HG03469 (cell line): ENCODE data around the gene CLIP1.
"Not testable (repeated sequence)": the region's sequence is repeated elsewhere in the genome, so short reads cannot be mapped to it uniquely, and the experiment has no call there.

ENCODE experiments used
- ATAC-seq: cut with Tn5 transposase; IDR thresholded peaks from one replicate; pipeline ENCODE4 v1.9.1; 2021; ENCODE audit warnings: mild to moderate bottlenecking, moderate library complexity, moderate number of reproducible peaks; ENCODE audit not compliant: unreplicated experiment

Gene CLIP1

GRCh38 chr12:122399254-122399591, 23.2 kb downstream of the CLIP1 start:
- ATAC-seq = no peak

- ATAC-seq = not testable (repeated sequence)
Observed at GRCh38 chr12:122397981-122398380, 24.5 kb downstream of the CLIP1 start.

DNA sequence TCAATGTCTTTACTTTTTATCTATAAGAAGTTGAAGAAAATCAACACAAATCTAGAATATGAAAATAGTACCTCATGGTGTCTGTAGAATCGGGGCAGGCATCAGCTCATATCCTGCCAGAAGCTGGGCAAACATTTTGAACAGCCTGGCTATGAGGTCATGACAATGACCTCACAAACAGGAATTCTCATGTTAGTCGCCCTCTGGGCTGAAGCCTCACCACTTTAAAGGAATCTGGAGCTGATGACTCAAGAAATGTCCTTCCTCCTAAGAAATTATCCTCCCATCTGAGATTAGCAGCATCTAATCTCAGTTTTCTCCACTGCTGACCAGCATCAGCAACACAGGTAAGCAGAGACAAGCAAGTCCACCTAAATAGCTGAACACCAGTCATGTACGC, 27.1 kb downstream of the CLIP1 start:
- no peak for ATAC-seq

DNA sequence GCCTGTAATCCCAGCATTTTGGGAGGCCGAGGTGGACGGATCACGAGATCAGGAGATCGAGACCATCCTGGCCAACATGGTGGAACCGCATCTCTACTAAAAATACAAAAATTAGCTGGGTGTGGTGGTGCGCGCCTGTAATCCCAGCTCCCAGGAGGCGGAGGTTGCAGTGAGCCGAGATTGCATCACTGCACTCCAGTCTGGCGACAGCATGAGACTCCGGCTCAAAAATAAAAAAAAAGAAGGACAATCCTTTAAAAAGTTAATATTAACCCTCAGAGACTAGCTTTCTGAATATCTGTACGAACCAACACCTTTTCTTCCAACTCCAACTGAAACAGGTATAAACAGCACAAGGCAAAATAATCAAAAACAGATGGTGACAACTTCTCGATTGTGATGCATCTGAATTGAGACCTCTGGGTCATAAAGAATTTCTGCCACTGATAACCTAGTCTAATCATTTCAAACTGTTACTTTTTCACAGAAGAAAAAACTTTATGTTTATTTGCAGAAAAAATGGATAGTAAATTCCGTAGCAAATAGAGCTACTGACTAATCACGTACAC, 27.8 kb downstream of the CLIP1 start:
- no peak for ATAC-seq

- no peak for ATAC-seq
Observed at GRCh38 chr12:122393817-122394216, 28.7 kb downstream of the CLIP1 start.

DNA sequence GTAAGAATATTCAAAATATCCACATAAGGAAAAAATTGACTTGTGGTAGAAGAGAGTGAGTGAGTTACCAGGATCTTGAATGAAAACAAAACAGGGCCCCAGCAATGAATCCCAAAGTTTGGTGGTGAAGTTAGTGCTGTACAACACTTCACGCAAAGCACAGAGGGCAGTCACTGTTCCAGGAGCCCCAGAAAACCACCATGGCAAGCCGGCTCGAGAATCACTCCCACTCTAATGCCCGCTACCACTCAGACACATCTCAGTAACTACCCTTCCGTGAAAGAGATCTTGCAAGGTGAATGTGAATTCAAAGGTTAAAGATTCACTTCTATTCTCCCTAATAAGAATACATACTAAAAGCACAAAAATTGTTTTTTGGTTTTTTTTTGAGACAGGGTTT, 30.1 kb downstream of the CLIP1 start:
- no peak for ATAC-seq

DNA sequence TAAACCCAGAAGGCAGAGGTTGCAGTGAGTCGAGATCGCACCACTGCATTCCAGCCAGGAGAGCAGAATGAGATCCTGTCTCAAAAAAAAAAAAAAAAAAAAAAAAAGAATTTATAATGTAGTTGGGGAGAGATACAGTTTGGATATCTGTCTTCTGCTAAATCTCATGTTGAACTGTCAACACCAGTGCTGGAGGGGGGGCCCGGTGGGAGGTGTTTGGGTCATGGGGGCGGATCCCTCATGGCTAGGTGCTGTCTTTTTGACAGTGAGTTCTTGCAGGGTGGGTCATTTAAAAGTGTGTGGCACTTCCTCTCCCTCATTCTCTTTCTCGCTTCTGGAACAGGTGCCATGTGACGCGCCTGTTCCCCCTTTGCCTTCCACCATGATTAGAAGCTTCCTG, 32.8 kb downstream of the CLIP1 start:
- ATAC-seq = no peak

DNA sequence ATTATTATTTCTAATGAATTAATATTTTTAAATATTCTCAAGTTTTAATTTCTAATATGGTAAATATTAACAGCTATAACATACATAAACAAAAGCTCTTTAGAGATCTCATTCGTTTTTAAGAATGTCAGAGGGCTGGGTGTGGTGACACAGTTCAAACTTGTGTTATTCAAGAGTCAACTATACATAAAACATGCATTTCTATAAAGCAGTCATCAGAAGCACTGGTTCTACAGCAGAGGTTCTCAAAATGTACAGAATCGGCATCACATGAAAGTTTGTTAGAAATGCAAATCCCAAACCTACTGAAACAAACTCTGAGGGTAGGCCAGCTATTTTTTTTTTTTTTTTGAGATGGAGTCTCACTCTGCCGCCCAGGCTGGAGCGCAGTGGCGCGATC, 34.6 kb downstream of the CLIP1 start:
- ATAC-seq = no peak

DNA sequence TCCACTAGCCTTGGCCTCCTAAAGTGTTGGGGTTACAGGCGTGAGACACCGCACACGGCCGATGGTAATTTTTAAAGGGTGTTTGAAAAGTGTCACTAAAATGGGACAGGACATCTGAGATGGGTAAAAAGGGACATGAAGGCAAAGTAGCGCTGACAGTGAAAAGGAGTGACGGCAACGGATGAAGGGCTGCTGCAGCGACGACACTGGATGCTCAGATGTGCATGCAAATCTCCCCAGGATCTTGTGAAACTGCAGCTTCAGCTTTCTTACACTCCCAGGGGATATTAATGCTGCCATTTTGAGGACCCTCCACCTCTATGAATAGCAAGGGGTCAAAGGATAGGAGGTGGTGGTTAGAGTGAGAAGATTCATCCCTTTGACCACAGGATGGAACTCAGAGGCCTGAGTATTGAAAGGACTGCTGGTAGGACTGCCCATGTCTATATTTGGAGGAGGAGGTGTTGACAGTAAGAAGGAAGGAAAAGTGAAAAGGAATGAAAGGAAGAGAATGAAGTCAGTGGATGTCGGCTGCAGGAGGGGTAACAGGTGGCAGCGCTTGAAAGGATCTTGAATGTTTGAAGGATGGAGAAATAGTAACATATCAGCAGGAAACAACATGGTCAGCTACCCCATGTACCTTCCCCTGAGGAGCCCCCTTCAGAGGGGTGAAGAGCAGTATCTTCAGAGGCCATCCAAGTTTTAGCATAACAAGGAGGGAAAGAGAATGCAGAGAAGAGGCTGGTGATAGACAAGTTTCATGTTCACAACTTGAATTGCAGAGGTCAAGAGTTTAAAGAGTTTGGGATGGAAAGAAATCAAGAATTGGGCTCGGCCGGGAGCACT, 37.1 kb downstream of the CLIP1 start:
- ATAC-seq = no peak

DNA sequence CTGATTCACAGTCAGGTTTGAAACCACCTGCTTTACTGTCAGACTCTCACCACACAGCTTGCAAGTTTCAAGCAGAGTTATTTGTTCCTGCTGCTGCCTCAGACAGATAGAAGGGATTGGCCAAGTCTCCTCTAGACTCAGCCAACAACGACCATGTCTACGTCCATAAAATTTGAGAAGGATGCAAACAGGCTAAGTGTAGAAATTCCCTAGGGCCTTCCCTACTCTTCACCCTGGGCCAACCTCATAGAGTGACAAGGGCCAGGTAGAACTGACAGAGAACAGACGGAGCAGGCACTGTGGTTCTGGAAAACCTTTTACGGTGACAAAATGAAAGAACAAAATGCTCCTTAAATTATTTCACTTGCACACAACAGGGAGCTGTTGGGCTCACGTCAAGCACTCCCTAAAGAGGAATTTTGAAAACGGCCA, 39.5 kb downstream of the CLIP1 start:
- no peak for ATAC-seq

DNA sequence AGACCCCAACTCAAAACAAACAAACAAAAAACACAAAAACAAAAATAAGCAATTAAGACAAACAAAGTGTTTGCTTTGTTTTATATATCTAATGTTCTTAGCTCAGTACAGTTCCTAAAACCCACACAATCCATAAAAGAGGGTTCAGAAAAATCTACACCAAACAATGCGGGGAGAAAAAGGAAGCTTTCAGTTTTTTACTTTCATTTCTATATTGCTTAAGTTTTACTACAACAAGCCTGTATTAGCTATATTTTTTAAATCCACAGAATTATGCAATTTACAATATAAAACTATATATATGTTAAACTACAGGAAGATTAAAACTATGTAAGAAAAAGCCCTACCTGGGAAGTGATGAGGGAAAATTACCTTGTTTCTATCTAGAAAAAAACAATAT, 41.4 kb downstream of the CLIP1 start:
- ATAC-seq = no peak

DNA sequence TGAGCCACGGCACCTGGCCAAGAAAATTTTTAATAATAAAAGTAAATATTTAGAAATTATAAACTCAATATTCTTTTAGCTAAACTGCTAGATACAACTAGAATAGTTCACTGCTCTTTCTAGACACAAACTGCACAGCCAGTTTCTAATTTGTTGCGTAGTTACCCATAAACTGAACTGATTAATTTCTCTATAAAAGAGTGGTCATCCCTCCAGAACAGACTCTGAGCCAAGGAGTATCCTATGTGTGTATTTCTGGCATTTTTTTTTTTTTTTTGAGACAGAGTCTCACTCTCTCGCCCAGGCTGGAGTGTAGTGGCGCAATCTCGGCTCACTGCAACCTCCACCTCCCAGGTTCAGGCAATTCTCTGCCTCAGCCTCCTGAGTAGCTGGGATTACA, 45.7 kb downstream of the CLIP1 start:
- not testable (repeated sequence) for ATAC-seq

DNA sequence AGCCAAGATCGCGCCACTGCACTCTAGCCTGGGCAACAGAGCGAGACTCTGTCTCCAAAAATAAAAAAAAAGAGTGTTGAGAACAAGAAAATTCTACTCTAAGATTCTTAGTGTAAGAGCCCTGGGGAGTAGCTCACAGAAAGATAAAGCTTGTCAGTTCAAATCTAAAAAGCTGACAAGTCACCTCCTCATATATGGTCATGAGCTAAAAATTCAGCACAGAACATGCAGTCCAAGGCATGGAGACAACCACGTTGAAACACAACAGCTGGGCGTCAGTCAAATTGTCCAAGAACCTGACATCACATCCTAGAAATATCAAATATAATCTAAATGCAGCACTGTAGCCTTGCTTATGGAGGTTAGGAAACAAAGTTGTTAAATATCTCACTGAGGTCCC, 47.8 kb downstream of the CLIP1 start:
- ATAC-seq = no peak

DNA sequence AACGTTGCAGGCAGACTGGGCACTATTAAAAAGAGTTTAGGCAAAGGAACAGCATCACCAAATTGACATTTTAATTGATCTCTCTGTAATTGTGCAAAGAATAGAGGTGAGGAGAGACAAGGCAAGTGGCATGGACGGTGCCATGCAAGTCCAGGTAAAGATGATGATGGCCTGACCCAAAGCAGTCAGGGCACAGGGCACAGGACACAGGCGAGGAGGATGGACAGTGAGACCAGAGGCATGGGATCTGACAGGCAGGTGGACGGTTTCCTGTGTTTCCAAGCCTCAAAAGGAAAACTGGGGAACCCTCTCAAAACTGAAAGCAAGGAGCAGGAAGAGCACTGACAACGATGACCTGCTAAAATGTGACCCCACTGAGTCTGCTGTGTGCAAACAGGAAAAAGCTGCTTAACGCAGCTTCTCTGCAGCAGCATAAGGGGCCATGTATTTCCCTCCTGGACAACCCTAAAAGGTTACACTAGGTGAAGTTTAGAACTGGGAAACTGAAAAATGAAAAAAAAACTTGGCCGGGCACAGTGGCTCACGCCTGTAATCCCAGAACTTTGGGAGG, 50.9 kb downstream of the CLIP1 start:
- no peak for ATAC-seq

DNA sequence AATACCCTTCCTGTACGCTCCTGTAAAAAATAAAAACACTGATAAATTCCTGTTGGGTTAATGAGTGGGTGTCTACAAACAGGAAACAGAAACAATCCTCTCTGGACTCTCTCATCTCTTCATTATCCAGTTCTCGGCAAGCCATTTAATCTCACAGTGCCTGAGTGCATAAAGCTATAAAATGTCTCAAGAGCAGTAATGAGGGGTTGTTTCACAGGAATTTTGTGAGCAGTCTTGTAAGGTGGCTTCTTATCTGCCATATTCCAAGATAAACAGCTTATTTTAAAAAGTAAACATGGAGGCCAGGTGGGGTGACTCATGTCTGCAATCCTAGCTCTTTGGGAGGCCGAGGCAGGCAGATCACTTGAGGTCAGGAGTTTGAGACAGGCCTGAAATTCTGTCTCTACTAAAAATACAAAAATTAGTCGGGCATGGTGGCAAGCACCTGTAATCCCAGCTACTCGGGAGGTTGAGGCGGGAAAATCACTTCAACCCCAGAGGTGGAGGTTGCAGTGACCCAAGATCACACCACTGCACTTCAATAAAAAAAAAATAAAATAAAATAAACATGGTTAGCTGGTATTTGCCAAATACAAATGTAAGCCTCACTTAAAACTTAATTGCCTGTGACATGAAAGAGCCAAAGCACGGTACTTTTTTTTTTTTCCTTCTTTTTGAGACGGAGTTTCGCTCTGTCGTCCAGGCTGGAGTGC, 54.0 kb downstream of the CLIP1 start:
- ATAC-seq = no peak

DNA sequence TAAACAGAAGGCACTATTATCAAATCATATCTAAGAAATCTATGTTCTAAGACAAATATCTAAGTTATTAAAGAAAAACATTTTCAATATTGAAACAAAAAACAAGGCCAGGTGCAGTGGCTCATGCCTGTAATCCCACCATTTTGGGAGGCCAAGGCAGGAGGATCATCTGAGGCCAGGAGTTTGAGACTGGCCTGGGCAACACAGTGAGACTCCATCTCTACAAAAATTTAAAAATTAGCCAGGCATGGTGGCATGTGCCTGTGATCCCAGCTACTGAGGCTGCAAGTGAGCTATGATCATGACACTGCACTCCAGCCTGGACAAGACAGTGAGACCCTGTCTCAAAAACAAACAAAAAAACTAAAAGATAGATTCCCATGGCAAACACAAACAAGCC, 54.8 kb downstream of the CLIP1 start:
- ATAC-seq = not testable (repeated sequence)

GRCh38 chr12:122366685-122367475, 55.6 kb downstream of the CLIP1 start:
- ATAC-seq = no peak

- not testable (repeated sequence) for ATAC-seq
Observed at GRCh38 chr12:122365226-122365625, 57.2 kb downstream of the CLIP1 start.

DNA sequence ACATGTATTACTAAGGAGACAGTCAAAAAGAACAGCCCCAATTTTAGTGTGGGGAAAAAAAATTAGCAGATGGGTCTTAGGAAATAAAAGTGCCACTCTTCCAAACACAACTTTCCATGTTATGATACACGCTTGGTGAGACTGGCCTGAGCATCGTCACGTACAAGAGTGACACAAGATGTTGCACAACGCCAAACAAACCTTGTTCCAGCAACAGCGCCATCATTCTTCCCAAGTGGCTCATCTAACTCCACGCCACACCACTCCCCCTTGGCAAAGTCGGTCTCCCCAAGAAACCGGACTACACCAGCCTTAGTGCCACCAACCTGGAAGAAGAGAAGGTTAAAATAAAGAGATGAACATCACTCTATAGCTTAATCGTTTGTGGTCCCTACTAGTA, 58.7 kb downstream of the CLIP1 start:
- no peak for ATAC-seq

GRCh38 chr12:122362755-122363154, 59.7 kb downstream of the CLIP1 start:
- no peak for ATAC-seq

DNA sequence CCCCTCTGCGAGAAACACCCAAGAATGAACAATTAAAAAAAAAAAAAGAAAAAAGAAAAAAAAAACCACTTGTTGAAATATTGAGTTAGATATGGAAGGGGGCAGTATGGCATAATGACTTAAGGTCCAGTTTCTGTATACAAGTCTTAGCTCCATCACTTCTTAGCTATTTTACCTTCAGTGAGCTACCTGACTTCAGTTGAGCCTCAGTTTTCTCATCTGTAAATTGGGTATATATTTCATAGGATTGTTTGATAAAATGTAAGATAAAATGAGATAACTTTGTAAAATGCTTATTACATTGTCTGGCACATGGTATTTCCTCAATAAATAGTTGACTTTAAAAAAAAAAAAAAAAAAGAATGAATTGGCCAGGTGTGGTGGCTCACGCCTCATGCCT, 64.1 kb downstream of the CLIP1 start:
- ATAC-seq = not testable (repeated sequence)
